Adrenal gland (tissue), 5 donors: ENCODE measurements around the gene RNF2.

Experiments
- POLR2A ChIP-seq, 2 donors: fragments of 450-650 bp; IDR thresholded peaks; one replicate each; pipeline ENCODE4 v1.6.1; 2017; ENCODE audit warnings: antibody characterized with exemption in 2 of 2, mild to moderate bottlenecking in 2 of 2, moderate library complexity in 1 of 2
- TF ChIP-seq, protein P1 (sequence below), 6 experiments: fragments of 450-650 bp in 4 of 6; fragments of 200-600 bp in 2 of 6; sonication (generic) in 1 of 6; IDR thresholded peaks; 1 replicate in 5 of 6; 2 replicates in 1 of 6; pipeline versions ENCODE4 v1.5.1 to v1.8.0; 2016 to 2021; ENCODE audit warnings: antibody characterized with exemption in 6 of 6, mild to moderate bottlenecking in 2 of 6, moderate library complexity in 1 of 6
- donor health status: DM: no; HTN: no; CAD: no.

DNA sequence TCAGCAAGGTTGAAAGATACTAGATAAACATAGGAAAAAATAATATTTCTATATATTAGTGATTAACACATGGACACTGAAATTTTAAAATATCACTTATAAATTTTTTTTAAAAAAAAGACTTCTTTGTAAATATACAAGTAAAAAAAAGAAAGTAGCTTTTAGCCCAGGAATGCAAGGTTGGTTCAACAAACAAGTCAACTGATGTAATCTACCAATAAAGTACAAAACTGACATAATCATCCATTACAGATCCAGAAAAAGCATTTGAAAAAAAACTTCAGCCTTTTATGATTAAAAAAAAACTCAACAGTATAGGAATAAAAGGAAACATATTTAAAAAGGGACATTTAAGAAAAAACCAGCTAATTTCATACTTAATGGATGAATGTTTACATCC lies 63.0 kb downstream of the RNF2 start:
- TF ChIP-seq POLR2A (IDR thresholded peaks at IDR 0.05), result no peak
- TF ChIP-seq, protein P1, sequence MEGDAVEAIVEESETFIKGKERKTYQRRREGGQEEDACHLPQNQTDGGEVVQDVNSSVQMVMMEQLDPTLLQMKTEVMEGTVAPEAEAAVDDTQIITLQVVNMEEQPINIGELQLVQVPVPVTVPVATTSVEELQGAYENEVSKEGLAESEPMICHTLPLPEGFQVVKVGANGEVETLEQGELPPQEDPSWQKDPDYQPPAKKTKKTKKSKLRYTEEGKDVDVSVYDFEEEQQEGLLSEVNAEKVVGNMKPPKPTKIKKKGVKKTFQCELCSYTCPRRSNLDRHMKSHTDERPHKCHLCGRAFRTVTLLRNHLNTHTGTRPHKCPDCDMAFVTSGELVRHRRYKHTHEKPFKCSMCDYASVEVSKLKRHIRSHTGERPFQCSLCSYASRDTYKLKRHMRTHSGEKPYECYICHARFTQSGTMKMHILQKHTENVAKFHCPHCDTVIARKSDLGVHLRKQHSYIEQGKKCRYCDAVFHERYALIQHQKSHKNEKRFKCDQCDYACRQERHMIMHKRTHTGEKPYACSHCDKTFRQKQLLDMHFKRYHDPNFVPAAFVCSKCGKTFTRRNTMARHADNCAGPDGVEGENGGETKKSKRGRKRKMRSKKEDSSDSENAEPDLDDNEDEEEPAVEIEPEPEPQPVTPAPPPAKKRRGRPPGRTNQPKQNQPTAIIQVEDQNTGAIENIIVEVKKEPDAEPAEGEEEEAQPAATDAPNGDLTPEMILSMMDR (IDR thresholded peaks at IDR 0.05), result no peak
